ENCODE results near the gene RAB10. TPM values are rescaled to one million over a fixed set of nuclear protein-coding genes. Genes with fewer than 3 reads are reported as not detected.

RAB10 gene
- total and polyA plus RNA-seq, 2 experiments from 2014 or later, result 86.7 to 151 TPM

GRCh38 chr2:26136451-26136850 lies 102.6 kb downstream of the RAB10 start:
- no peaks in the 10 kb centered on the region for H3K9me3 ChIP-seq (ENCODE audit: low read depth)
- no peaks in the 10 kb centered on the region for H4K20me1 ChIP-seq (ENCODE audit: insufficient read depth)
- H3K27ac ChIP-seq, result no peak overlapping the region
- no peaks in the 10 kb centered on the region for H3K27me3 ChIP-seq (replicated peaks; ENCODE audit: insufficient read depth)
- in situ Hi-C loops (cut with MboI), result no loop called here
- peaks cover 23% of the 10 kb centered on the region; the same call in 1 of the 2 replicates for H3K36me3 ChIP-seq (ENCODE audit: low read depth)
- no peak overlapping the region for H2AFZ ChIP-seq
- H3K4me2 ChIP-seq (ENCODE audit: unreplicated experiment), result no peak overlapping the region
- H3K9ac ChIP-seq, result no peak overlapping the region
- H3K4me1 ChIP-seq (ENCODE audit: insufficient read depth), result no peaks in the 10 kb centered on the region
- 0 out of 2 replicates have a peak, but pooled peaks cover 8% of the 10 kb centered on the region for H3F3A ChIP-seq (ENCODE audit: insufficient read depth)
- no peak overlapping the region for H3K4me3 ChIP-seq
- TF ChIP-seq EZH2 (IDR thresholded peaks at IDR 0.05; ENCODE audit: insufficient read depth, poor library complexity, severe bottlenecking), result no peak
- TF ChIP-seq EZH2phosphoT487 (IDR thresholded peaks at IDR 0.05; ENCODE audit: insufficient read depth, low read depth), result no peak
- DNase-seq, result no peak
- H3K79me2 ChIP-seq (ENCODE audit: insufficient read depth), result peaks cover 18% of the 10 kb centered on the region
- 55 to 56% methylated on average over 3 of the region's 3 CpGs for WGBS, 2 experiments (ENCODE audit: low coverage in 1 of 2, low lambda C conversion rate in 2 of 2, missing lambda C conversion rate in 2 of 2)
- H3K9me2 ChIP-seq (ENCODE audit: insufficient read depth), result no peaks in the 10 kb centered on the region

DNA sequence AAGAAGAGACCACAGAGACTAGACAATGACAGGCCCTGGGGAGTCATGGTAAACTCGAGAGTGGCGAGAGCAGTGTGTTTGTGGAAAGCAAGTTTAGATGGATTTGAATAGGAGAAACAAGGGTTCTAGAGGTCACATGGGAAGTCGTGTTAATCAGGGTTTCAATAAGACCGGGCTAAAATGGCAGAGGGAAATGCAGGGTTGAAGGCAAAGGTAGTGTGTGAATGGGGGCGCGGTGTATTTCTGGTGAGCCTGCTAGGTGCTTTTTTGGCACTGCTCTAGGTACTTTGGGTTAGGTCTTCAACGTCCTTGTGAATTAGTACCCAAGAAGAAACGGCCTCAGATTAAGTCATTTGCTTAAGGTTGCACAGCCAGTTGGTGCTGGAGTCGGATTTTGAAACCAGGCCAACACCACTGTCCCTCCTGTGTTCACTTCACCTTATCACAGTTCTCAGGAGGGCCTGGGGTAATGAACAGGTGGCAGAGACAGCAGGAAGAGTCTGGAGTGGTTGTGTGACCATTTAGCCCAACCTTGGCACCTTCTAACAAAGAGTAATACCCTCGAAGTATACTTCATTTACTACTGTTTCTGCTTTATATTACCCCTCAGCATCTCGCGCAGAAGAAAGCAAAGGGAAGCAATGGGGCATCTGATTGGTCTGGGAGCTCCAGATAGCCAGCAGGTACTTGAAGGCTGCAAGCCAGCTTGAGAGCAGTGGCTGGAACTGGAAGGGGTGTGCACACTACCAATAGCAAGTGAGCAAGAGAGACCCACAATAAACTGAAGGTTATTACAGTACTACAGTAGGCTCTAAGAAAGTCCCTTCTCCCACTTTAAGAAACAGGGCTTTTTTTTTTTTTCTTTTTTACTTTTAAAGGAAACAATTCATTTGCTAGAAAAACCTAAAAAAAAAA lies 105.6 kb downstream of the RAB10 start:
- in situ Hi-C loops (cut with MboI), result no loop called here
- TF ChIP-seq EZH2phosphoT487 (IDR thresholded peaks at IDR 0.05; ENCODE audit: insufficient read depth, low read depth) (no peak), EZH2 (IDR thresholded peaks at IDR 0.05; ENCODE audit: insufficient read depth, poor library complexity, severe bottlenecking) (no peak)
- Histone ChIP-seq H3K4me2 (ENCODE audit: unreplicated experiment) (no peak overlapping the region), H3K9me2 (ENCODE audit: insufficient read depth) (no peaks in the 10 kb centered on the region), H3K4me3 (no peak overlapping the region), H3K79me2 (ENCODE audit: insufficient read depth) (no peaks in the 10 kb centered on the region), H3K27me3 (replicated peaks; ENCODE audit: insufficient read depth) (no peaks in the 10 kb centered on the region), H3K36me3 (ENCODE audit: low read depth) (peaks cover 22% of the 10 kb centered on the region; the same call in 1 of the 2 replicates), H3K9me3 (ENCODE audit: low read depth) (no peaks in the 10 kb centered on the region), H3K9ac (no peak overlapping the region), H3K4me1 (ENCODE audit: insufficient read depth) (no peaks in the 10 kb centered on the region), H2AFZ (no peak overlapping the region), H3K27ac (no peak overlapping the region), H4K20me1 (ENCODE audit: insufficient read depth) (no peaks in the 10 kb centered on the region), H3F3A (ENCODE audit: insufficient read depth) (0 out of 2 replicates have a peak, but pooled peaks cover 8% of the 10 kb centered on the region)
- 73 to 78% methylated on average over 12 of the region's 12 CpGs for WGBS, 2 experiments (ENCODE audit: low coverage in 1 of 2, low lambda C conversion rate in 2 of 2, missing lambda C conversion rate in 2 of 2)
- DNase-seq, result no peak

- no peak for DNase-seq
- H3K27me3 ChIP-seq (replicated peaks; ENCODE audit: insufficient read depth), result no peaks in the 10 kb centered on the region
- H3K36me3 ChIP-seq (ENCODE audit: low read depth), result peaks cover 6% of the 10 kb centered on the region; the same call in 1 of the 2 replicates
- H3K79me2 ChIP-seq (ENCODE audit: insufficient read depth), result no peaks in the 10 kb centered on the region
- H2AFZ ChIP-seq, result no peak overlapping the region
- no peaks in the 10 kb centered on the region for H4K20me1 ChIP-seq (ENCODE audit: insufficient read depth)
- H3K4me2 ChIP-seq (ENCODE audit: unreplicated experiment), result no peak overlapping the region
- 90 to 94% methylated on average over 18 of the region's 18 CpGs for WGBS, 2 experiments (ENCODE audit: low coverage in 1 of 2, low lambda C conversion rate in 2 of 2, missing lambda C conversion rate in 2 of 2)
- TF ChIP-seq EZH2 (IDR thresholded peaks at IDR 0.05; ENCODE audit: insufficient read depth, poor library complexity, severe bottlenecking) (no peak), EZH2phosphoT487 (IDR thresholded peaks at IDR 0.05; ENCODE audit: insufficient read depth, low read depth) (no peak)
- H3K9me3 ChIP-seq (ENCODE audit: low read depth), result no peaks in the 10 kb centered on the region
- in situ Hi-C loops (cut with MboI), result no loop called here
- H3K9ac ChIP-seq, result no peak overlapping the region
- H3F3A ChIP-seq (ENCODE audit: insufficient read depth), result 0 out of 2 replicates have a peak, but pooled peaks cover 3% of the 10 kb centered on the region
- no peak overlapping the region for H3K27ac ChIP-seq
- no peaks in the 10 kb centered on the region for H3K4me1 ChIP-seq (ENCODE audit: insufficient read depth)
- H3K9me2 ChIP-seq (ENCODE audit: insufficient read depth), result no peaks in the 10 kb centered on the region
- no peak overlapping the region for H3K4me3 ChIP-seq
Observed at GRCh38 chr2:26141145-26141769, 107.4 kb downstream of the RAB10 start.

DNA sequence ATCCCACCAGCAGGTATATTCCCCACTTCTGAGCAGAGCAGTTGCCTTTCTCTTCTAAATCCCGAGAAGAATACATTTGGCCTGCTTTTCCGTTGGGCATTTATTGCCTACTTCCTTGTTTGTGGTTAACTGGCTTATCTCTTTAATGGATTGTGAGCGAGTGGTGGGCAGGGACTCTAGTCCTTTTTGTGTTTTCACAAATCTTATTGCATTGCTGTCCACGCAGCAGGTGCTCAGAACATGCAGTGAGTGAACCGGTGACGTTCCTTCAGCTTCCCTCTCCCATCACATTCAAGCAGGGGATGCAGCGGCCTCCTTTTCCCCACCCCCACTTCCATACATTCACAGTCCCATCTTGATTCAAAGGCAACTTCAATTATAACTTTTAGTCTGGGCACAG lies 110.1 kb downstream of the RAB10 start:
- 72 to 76% methylated on average over 7 of the region's 7 CpGs for WGBS, 2 experiments (ENCODE audit: low coverage in 1 of 2, low lambda C conversion rate in 2 of 2, missing lambda C conversion rate in 2 of 2)
- no peaks in the 10 kb centered on the region for H3K36me3 ChIP-seq (ENCODE audit: low read depth)
- DNase-seq, result no peak
- H3K9me3 ChIP-seq (ENCODE audit: low read depth), result no peaks in the 10 kb centered on the region
- no peaks in the 10 kb centered on the region for H3K9me2 ChIP-seq (ENCODE audit: insufficient read depth)
- H3K4me2 ChIP-seq (ENCODE audit: unreplicated experiment), result no peak overlapping the region
- H2AFZ ChIP-seq, result peak overlapping the region; percentile 73
- no peak overlapping the region for H3K9ac ChIP-seq
- H3K4me3 ChIP-seq, result no peak overlapping the region
- no peaks in the 10 kb centered on the region for H3K79me2 ChIP-seq (ENCODE audit: insufficient read depth)
- in situ Hi-C loops (cut with MboI), result no loop called here
- no peak overlapping the region for H3K27ac ChIP-seq
- H3K27me3 ChIP-seq (replicated peaks; ENCODE audit: insufficient read depth), result no peaks in the 10 kb centered on the region
- no peaks in the 10 kb centered on the region for H4K20me1 ChIP-seq (ENCODE audit: insufficient read depth)
- 0 out of 2 replicates have a peak, but pooled peaks cover 2% of the 10 kb centered on the region for H3F3A ChIP-seq (ENCODE audit: insufficient read depth)
- H3K4me1 ChIP-seq (ENCODE audit: insufficient read depth), result no peaks in the 10 kb centered on the region
- TF ChIP-seq EZH2phosphoT487 (IDR thresholded peaks at IDR 0.05; ENCODE audit: insufficient read depth, low read depth) (no peak), EZH2 (IDR thresholded peaks at IDR 0.05; ENCODE audit: insufficient read depth, poor library complexity, severe bottlenecking) (no peak)
